GM21526 (cell line): ENCODE data around the gene TACC2.

ENCODE experiments used
- ATAC-seq: cut with Tn5 transposase; IDR thresholded peaks from one replicate; pipeline ENCODE4 v1.9.1; 2021; ENCODE audit warnings: moderate library complexity; ENCODE audit not compliant: unreplicated experiment, low FRiP score

TACC2 gene

DNA sequence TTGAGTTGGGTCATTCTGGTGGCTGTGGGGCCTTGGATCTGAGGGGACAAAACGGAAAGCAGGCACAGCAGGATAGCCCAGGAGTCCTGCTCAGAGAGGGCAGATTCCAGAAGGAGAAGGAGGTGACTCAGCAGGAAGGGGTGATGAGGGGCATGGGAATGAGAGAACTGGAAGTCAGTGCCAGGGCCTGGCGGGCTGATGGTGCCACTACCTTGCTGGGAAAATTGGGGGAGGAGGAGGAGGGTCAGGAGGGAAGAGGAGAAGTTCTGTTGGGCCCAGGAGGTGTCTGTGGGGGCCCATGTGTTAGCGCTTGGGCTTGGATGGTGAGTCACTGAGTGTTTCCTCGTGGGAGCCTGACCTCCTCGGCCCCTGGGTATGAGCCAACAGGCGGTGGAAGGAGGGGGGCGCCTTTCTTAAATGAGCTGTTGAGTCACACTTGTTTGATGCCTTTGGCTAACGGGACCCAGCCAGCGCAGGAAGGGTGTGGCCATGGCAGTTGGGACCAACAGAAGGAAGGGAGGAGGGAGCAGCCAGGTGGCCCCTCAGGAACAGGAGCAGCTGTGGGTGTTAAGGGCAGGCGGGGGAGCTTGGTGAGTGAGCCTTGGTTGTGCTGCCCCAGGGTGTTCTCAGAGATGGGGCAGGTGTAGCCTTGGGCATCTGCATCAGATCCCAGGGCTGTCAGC is 152.1 kb downstream of the TACC2 start:
- ATAC-seq: no peak

DNA sequence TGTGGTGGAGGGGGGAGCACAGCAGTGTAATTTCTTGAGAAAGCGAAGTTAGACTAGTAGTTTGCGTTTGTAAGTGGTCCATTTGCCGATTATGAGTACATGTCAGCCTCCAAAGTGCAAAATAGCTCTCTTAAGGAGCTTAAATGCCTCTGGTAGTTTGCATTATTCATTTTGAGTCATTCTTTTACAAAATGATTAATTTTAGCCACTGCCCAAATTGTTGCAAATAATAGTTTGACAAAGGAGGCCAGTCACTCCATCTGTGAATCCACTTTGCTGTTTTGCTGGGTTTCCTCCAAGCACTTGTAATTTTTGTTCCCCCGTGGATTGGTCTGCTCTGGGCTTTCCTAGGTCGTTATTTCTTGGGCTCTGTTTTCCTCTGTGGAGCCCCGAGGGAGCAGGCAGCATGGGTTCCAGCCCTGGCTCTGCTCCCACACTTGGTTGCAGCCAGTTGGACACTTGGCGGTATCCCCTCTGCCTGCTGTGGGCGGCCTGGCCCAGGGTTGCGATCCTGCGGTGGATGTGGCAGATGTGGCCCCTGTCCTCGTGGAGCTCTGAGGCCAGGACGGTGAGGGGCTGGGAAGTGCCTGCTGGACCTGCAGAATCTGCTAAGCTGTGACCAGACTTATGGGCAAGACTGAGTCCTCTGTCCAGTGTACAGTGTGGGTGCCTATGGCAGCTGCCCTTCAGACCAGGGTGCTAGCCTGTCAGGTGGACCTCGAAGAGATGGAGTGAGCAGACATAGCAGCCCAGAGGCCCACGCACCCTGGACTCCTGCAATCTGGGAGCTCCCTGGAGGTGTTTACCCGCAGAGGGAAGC is 153.1 kb downstream of the TACC2 start:
- no peak for ATAC-seq

DNA sequence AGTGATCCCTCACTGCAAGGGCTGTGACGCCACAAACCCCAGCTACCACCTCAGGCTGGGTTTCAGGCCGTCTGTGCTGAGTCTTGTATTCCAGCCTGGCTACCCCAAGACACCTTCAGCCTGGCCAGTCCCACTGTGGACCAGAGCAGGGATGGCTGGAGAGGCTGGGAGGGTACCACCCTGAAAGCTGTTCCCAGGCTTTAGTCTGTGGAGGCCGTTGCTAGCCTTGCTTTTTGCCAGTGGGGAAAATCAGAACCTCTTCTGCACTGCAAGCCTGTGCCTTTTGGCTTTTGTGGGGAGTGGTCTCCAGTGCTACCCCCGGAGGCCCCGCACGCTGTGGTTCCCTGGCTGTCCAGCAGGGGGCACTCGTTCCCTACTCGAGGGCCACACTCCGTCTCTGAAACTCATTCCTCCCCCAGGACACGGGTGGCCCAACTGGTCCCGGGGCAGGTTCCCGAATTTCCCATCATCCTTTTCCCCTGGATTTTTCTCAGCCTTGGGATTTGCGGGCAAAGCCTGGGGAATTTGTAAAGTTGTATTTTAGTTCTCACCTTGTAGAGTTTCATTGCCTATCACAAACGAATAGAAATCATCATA is 153.8 kb downstream of the TACC2 start:
- no peak for ATAC-seq

DNA sequence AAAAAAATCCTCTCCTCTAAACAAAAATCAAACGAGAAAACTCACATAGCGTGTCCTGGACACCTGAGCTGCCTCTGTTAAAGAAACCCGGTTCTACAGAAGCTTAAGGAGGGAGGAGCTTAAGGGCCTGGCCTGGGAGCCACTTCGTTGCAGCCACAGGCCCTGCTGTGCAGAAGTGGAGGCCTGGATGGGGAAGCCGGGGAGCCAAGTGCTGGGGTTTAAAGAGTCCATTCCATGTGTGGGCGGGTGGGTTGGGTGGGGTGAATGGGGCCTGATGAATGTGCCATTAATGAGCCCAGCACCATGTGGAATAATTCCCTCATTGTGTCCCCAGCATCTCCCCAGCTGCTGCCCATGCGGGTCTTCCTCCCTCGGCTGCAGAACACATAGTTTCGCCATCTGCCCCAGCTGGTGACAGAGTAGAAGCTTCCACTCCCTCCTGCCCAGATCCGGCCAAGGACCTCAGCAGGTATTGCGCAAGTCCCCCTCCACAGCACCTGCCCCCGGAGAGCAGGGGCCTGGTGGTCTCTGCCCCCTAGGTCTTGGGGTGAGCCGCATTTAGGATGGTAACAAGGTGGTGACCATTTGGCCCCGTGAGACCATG is 154.4 kb downstream of the TACC2 start:
- no peak for ATAC-seq

DNA sequence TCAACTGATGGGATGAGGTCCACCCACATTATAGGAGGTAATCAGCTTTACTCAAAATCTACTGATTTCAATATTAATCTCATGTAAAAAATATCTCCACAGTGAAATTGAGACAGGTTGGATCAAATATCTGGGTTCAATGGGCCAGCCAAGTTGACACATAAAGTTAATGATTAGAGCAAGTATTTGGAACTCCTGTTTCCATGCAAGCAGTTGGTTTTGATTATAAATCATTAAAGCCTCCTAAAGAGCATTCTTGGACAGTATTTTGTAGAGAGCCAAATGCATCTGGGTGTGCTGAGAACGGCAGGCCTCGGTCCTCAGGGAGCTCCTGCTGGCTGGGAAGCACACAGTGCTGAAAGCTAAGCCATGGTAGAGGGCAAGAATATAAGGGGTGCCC is 155.2 kb downstream of the TACC2 start:
- ATAC-seq: no peak

DNA sequence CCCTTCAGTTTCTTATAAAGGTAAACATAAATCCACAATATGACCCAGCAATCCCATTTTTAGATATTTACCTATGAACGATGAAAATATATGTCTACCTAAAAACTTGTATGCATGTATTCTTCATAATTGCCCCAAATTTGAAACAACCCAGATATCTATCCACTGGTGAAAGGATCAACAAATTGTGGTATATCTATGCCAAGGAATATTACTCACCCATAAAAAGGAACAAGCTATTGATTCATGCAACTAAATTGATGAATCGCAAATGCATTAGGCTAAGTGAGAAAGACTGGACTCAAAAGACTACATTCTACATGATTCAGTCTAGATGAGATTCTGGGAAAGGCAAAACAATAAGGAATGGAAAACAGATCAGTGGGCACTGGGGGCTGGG is 156.2 kb downstream of the TACC2 start:
- ATAC-seq: no peak

DNA sequence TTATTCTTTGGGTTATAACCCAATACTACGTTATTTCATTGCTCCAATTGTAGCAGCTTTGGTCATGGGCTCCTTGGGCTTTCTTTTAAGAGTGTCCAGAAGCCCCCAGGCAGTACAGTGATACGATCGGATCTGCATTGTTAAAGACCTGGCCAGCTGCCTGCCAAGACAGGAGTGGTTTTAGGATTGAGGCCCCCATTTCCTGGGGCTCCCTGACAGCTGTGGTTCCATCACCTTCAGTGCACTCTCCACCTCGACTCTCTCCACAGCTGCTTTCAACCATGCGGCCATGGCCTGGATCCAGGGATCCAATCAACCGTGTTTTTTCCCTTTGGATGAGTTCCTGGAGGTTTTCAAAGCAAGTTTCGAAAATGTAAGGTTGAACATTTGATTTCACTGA is 158.7 kb downstream of the TACC2 start:
- no peak for ATAC-seq

DNA sequence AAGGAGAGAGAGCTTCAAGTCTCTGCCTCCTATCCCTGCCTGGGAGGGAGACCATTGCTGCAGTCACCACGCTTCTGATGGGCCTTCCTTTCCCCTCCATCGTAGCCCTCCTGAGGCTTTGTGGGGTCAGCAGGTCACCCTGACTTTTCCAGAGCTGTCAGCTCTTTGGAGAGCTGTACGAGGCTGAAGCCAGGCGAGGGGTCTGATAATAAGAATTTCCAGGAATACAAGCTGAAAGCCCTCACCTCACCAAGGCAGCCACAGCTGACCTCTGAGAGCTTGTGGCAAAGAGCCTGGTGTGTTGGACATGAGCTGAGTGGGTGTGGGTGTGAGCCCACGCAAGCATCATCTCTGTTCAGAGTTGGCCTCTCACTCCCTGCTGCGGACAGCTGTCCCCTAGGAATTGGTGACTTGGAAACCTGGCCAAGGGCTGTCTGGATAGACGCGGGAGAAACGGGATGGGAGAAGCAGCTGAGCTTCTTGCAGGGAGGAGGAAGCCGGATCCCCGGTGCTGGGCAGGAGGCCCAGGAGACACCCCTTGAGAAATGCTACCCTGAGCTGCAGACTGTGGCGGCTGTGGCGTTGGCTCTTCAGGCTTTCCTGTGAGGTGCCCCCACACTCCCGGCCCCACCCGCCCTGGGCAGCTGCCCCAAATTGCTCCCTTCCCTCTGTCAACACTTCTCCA is 160.1 kb downstream of the TACC2 start:
- no peak for ATAC-seq

DNA sequence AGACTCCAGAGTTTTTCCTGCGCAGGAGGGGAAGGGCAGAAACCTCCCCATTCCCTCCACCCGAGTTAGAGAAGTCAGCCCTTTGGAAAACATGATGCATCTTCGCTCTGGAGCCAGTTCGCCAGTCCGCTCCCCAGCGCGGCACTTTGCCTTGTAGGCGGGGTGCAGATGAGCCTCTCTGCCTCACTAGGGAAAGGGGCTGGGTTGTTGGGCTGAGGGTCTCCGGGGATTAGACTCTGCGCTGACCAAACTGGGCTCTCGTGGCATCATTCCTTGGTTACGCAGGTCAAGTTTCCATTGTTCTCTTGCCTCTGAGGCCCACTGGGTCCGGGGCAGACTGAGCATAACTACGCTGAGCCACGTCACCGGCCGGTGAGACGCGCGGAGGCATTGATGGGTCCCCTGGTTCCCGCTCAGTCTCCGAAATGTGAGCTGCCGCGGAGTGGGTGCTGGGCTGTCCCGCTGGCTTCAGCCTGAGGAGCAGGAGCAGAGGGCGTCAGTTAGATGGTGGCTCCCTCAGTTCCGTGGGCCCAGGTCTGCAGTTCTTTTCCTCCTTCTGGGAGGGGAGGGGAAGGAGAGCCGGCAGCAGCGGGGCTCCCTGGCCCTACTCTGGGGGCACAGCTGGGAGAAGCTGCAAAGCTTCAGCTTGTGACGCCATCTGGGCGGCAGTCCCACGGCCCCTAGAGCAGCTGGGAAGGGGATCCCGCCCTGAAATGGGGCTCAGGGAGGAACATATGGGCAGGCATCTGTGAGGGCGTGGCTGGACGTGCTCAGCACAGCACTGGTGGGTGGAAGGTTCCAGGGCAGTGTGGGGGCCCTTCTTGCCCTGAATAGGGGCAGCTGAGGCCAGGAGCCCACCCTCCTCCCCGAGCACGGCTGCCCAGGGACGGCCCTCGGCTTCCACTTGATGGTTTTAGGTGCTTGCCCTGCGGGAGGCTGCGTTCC is 160.9 kb downstream of the TACC2 start:
- ATAC-seq: no peak

DNA sequence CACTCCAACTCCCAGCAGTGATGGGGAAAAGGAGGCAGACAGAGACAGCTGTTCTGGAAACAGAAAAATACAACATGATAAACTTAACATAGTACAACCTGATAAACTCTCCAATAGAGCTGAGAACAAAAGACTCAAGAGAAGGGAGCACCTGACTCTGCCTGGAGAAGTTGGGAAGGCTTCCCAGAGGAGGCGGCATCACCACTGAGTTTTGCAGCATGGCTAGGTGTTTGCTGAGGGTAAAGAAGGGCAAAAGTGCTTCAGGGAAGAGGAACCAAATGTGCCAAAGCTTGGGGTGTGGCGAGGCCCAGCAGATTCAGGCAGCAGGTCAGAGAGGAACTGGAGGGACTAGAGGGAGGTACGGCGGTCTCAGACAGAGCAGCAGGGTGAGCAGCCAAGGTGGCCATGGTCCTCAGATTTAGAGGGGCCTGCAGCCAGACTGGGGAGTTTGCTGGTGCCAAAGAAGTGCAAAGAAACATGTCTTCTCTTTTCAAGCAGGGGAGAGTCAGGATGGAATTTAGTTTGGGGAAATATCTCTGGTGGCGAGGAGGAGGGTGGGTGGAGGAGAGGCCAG is 162.2 kb downstream of the TACC2 start:
- ATAC-seq: no peak

DNA sequence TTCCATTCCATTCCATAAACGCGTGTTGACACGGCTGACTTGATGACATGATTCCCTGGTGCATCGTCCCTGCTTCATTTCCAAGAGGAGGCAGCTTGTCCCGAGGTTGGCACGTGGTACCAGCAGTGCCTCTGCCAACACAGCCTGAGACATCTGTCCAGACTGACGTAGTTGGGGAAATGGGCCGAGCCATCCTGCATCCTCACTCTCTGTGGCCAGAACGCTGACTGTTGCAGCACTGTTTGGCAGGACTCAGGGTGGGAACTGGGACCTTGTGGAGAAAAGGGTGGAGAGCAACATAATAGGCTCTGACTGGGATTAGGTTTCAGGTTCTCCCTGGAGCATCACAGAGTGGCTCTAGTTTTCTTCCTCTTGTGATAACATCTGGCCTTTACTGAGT is 163.6 kb downstream of the TACC2 start:
- ATAC-seq: no peak

DNA sequence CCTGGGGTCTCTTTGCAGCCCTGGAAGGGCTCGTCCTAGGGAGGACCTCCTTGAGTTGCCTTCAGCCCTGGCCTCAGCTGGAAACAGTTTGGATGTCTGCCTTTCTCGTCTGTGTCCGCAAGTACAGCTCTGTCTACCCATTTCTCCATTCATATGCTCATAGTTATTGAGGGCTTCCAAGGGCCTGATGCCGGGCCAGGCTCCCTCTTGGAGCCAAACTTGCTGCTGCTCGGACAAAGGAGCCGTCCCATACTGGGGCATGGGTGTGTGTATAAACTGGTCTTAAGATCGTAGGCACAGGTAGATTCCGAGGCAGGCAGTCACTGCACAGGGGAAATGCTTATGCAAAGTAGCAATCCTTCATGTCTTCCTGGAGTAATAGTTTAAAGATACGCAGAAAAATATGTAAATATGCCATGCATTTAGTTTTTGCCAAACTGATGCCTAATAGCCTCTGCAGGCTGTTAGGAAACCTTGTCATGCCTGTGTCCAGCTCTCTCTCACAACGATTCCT is 165.1 kb downstream of the TACC2 start:
- no peak for ATAC-seq

DNA sequence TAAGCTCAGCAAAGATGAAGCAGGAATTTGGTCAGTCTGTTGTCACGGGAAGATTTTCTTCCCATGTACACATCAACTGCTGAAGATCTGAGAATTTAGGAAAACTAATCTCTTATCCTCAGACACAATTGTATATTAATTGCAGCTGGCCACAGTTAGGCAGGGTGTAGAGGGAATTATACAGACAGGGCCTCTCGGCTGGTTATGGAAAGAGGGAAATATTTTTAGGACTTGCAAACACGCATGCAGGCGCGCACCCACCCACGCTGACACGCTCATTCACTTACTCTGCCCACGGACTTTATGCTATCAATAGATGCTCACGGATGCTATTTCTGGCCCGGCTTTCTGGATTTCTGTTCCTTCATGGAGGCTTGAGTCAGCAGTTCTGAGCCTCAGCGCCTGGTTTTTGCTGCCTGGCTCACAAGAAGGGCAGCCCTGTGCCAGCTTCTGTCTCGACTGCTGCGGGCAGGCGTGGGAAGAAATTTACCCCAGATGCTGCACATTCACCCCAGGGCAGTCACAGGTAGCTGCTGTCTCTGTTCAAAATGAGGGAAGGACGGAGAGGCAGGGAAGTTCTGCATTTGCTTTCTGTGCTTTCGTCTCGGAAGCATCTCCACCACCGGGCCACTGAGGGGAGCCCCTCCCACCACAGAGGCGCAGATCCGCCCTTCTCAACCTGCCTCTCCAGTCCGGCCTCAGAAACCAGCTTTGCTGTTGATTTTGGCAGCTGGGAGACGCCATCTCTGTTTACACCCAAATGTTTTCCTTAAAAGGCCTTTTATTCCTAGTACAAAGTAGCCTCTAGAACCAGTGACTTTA is 165.8 kb downstream of the TACC2 start:
- no peak for ATAC-seq

DNA sequence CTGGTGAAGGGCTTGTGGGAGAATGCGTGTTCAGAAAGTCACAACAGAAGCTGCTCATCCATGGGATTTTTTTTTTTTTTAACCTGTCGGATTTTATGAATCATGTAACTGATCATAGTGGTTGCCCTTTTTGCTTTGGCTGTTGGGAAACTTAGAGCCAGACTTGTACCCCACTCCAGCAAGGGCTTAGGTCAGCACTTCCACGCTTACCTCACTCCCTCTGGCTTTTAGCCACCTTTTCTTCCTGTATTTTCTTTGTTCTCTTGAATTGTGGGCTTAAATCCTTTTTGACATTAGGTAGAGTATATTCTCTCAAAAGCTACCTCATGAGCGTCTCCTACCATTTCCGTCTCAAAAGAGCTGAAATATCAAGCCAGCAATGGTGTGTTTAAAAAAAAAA is 168.5 kb downstream of the TACC2 start:
- no peak for ATAC-seq

DNA sequence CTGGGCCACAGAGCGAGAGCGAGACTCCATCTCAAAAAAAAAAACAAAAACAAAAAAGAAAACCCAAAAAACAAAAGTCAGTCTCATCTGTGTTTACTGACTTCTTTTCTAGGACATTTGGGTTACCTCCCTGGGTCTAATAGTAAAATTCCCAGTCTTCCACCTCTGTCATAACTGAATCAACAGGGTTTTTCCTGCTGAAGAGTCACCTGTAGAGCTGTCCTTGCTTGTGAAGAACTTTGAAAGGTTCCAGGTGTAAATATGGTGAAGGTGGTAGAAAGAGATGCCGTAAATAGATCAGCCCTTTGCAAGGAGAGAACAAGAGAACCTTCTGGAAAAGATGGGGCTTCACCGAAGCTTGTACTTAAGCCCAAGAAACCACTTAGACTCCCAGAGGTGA is 169.4 kb downstream of the TACC2 start:
- ATAC-seq: no peak

DNA sequence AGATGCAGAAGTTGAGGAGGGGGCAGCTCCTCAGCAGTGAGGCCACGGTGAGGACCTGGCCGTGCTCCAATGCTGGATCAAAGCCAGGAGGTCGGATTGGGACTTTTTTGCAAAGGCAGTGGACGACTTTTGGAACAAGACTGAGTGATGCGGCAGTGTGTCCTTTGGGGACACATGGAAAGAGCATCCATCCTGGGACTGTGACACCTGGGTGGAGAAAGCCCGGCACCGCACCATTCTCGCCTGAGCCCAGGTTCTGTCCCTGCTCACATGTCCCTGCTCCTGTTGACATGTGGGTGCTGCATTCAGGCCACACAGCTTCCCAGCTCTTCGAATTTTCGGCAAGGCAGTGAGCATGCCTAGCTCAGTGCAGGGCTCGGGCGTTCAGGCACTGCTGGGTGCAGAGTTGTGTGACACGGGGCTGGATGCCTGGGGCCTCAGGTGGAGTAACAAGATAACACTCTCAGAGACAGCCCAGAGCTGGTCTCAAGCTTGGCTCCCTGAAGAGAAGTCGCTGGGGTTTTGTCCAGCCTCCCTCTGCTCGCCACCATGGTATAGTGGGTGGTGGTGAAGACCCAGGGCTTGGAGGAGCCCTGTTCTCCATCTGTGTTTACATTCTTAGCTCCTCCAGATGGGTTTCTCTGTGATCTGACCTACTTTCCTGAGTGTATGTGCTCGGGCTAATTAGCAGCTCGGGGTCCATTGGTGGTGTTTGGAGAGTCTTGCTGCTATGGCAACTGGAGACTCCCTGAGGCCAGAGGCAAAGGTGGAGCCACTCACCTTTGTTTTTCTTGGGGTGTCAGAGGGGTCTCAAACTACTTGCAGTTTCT is 170.4 kb downstream of the TACC2 start:
- ATAC-seq: no peak

DNA sequence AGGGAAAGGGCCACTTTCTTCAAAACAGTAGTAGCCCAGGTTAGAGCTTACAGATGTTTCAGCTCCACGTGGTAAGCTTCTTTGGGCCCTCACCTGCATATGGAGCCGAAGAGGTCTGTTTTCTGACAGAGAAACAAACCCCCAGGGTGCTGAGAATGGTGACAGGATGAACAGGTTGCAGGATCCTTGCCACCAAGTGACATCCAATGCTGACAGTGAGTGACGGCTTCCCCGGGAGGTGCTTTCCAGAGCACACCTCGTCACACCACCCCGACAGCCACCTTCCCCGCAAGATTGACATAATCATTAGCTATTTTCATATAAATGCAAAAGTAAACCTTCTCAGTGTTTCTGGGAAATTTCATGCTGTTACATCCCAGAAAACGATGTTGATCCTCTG is 172.8 kb downstream of the TACC2 start:
- ATAC-seq: no peak
